GM21825 (cell line): ENCODE measurements around the gene VAV1.

Experiments
- ATAC-seq: cut with Tn5 transposase; IDR thresholded peaks from one replicate; pipeline ENCODE4 v1.9.1; 2021; ENCODE audit warnings: mild to moderate bottlenecking, moderate library complexity; ENCODE audit not compliant: unreplicated experiment

VAV1 gene, protein sequence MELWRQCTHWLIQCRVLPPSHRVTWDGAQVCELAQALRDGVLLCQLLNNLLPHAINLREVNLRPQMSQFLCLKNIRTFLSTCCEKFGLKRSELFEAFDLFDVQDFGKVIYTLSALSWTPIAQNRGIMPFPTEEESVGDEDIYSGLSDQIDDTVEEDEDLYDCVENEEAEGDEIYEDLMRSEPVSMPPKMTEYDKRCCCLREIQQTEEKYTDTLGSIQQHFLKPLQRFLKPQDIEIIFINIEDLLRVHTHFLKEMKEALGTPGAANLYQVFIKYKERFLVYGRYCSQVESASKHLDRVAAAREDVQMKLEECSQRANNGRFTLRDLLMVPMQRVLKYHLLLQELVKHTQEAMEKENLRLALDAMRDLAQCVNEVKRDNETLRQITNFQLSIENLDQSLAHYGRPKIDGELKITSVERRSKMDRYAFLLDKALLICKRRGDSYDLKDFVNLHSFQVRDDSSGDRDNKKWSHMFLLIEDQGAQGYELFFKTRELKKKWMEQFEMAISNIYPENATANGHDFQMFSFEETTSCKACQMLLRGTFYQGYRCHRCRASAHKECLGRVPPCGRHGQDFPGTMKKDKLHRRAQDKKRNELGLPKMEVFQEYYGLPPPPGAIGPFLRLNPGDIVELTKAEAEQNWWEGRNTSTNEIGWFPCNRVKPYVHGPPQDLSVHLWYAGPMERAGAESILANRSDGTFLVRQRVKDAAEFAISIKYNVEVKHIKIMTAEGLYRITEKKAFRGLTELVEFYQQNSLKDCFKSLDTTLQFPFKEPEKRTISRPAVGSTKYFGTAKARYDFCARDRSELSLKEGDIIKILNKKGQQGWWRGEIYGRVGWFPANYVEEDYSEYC

GRCh38 chr19:6772028-6772865 is at the start of gene VAV1:
VAV1 (plus strand) TSS chr19:6772708; CDS start chr19:6772808, 100 bp downstream.
- ATAC-seq, result no peak

DNA sequence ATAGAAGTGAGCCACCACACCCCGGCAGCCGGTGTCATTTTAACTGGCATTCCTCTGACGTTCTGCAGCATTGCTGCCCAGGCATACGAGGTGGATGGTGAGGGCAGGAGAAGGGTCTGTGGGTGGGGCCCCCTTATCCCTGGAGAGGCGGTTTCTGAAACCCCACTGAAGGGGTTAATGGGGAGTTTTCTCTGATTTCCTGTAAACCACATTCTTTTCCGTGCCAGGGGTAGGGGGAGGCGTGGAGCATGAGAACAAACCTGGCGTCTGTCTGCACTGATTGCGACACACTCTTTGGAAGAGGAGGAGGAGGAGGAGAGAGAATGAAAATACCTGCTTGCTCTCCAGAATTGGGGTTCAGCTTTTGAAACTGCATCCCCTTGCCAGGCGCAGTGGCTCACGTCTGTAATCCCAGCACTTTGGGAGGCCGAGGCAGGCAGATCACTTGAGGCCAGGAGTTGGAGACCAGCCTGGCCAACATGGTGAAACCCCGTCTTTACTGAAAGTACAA is 49.3 kb upstream of the VAV1 start:
- ATAC-seq, result no peak

DNA sequence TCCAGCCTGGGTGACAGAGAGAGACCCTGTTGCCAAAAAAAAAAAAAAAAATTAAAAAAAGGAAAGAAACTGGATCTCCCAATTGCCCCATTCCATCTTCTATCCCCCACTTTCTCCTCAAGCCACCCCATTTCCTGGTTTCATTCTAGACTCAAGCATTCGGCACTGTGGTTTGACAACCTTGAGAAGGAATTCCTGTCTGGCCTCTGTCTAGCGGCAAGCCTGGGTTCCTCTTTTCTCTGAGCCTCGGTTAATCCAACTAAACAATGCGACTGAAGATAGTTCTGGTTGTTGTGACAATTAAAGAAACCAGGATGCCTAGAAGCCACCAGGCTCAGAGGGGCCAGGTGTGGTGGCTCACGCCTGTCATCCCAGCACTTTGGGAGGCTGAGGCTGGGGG is 48.8 kb upstream of the VAV1 start:
- ATAC-seq, result no peak

DNA sequence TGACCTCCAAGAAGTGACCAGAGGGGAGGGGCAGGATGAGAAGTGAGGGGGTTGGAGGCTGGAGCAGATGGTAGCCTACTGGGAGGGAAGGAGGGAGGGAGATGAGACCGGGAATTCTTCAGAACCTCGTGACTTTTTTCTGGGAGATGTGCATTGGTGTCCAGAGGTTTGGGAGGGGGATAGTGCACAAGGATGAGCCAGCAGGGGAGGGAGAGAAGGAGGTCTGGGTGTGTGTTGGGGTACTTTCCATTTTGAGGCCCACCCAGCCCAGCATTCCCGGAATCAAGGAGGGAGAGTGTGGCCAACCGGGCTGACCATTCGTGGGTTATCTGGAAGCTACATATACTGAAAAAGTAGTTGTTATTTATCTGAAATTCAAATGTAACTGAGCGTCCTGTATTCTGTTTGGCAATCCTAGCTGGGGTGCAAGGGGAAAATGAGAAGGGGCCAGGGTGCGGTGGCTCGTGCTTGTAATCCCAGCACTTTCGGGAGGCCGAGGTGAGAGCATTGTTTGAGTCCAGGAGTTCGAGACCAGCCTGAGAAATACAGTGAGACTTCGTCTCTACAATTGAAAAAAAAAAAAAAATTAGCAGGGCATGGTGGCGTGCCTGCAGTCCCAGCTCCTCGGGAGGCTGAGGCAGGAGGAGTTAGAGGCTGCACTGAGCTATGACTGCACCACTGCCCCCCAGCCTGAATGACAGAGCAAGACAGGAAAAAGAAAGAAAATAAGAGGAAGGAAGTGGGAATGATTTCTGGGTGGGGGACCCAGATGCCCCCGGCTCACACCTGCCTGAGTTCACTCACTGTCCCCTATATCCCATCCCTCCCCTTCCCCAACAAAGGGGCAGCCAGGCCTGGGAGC is 47.6 kb upstream of the VAV1 start:
- no peak for ATAC-seq

DNA sequence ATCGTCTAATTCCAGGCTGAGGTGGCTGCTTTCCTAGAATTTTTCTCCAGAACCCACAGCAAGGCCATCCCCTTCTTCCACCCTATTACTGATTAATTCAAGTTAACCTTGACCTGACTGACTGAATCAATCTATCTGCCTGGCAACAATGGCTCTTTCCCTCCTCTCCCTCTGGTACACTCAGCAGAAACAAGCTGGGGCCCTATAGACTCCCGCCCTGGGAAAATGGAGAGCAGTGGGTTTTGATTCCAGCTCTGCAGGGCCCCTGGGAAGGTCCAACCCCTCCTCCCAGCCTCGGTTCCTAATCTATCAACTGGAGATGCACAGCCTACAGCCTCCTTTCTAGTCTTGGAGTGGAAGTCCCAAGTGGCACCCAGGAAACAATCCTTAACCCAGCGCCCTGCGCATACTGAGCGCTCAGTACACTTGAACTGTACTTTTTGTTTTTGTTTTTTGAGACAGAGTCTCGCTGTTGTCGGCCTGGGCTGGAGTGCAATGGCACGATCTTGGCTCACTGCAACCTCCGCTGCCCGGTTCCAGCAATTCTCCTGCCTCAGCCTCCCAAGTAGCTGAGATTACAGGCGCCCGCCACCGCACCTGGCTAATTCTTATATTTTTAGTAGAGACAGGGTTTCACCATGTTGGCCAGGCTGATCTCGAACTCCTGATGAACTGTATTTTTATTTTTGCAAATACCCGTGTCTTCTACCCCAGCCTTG is 46.8 kb upstream of the VAV1 start:
- ATAC-seq, result no peak

DNA sequence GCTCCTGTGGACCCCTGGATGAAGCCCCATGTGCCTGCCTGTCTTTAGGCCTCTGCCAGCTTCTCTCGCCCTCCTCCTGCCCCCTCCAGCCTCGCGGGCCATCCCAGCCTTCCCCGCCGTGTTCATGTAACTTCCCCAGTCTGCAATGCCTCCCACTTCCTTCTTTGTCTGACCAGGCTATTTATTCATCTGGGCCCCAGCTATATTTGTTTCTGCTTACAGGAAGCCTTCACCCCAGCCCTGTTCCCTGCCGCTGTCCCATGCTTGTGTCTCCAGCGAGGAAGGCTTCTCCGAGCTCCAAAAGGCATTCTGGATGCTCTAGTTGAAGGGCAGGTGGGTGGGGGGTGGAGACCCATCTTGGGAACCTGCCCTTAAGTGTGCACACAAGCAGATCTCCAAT is 44.2 kb upstream of the VAV1 start:
- ATAC-seq, result no peak

DNA sequence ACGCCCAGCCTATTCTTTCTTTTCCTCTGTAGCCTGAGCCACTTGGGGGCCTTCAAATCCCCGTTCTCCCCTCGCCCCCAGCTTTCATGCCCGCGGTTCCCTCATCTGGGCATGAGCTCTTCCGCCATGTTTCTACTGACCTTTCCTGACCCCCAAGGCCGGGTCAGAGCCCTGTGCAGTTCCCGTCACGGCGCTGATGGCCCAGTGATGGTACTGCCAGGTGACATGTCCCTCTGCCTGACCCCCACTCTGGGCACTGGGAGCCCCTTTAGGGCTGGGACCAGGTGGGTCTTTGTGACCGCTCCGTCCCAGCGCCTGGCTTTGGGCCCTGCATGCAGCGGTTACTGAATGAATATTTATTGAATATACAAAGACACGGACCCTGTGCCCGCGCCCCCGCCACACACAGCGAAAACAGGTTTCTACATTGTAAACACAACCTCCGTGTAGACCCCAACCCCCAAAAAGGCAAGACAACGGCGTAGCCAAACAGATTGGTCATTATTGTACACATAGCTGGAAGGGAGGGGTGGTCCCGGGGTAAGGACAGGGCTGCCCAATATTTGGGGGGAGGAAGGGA is 42.8 kb upstream of the VAV1 start:
- no peak for ATAC-seq

DNA sequence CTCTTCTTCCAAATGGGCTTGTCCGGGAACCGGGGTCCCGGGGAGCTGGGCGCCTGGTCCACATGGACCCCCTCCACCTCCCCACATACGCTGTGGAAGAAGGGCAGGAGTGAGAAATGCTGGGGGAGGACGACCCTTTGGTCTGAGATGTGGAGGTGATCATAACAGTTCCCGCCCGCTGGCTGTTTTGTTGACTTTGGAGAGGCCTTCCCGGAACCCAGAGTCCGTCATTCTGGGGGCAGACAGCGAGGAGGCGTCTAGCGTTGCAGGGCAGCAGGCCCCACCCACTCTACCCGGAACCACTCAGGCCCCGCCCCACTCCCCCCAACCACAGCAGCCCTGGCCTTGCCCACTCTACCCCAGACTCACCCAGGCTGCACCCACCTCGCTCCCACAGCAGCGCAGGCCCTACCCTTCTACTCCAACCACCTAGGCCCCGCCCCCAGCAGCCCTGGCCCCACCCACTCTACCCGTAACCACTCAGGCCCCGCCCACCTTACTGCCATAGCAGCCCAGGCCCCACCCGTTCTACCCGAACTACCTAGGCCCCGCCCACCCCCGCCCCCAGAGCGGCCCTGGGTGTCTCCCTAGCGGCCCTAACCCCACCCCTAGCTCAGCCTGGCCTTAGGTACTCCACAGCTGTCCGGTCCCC is 42.2 kb upstream of the VAV1 start:
- no peak for ATAC-seq

DNA sequence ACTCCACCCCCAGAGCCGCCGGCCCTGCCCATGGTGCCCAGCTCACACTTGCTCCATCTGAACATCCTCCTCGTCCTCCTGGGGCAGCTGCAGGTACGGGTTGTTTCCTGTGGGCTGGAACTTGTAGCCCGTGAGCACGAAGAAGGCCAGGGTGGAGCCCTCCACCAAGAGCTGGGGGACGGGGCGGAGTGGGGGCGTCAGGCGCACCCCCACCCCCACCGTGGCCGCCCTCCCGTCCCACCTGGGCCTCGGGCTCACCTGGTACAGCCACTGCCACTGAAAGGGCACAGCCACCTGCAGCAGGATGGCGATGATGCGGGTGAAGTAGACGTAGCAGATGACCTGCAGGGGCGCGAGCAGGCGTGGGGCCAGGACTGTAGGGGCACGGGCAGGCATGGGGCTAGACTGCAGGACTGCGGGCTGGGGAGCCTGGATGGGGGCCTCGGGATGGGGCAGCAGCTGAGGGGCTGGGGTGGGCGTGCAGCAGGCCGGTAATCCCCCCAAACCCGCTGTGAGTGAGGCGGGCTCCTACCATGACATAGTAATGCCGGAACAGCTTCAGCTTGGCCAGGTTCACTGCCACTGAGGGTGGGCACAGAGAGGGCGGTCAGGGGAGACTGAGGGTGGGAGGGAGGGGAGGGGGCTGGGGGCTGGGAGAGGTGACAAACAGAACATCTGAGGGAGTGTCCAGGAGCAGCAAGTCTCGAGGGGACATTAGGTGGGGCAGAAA is 41.4 kb upstream of the VAV1 start:
- ATAC-seq, result no peak

- ATAC-seq, result no peak
Measured at GRCh38 chr19:6731822-6732221, 40.7 kb upstream of the VAV1 start.

GRCh38 chr19:6732803-6733337 is 39.6 kb upstream of the VAV1 start:
- ATAC-seq, result no peak

DNA sequence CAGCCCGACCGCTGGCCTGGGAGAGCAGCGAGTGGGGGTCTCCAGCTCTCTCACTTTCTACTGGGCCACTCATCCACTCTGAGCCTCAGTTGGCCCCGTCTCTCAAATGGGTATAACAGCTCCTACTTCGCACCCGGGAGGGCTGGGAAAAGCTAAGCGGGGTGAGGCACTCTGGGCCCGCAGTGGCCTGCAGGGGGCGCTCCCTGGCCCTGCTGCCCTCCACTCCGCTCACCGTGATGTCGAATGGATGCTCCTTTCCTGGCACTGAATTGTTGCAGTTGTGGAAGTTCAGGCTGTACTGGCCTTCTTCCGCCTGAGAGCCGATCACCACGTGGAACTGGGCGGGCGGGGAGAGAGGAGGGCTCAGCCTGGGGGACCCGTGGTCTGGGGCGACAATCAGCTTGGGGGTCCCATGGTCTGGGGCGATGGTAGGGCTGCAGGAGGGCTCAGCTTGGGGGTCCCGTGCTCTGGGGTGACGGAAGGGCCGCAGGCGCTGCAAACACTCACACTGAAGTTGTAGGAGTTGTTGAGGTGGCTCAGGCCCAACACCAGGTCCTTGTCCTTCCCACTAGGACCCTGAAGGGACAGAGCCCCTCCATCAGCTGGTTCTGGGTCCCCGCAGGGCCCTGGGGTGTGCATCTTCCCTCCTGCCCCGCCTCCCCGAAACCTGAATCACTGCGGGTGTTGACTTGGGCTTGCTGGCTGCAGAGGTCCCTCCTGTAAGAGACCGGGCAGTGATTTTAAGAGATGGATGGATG is 39.0 kb upstream of the VAV1 start:
- no peak for ATAC-seq

GRCh38 chr19:6734096-6734696 is 38.3 kb upstream of the VAV1 start:
- no peak for ATAC-seq

DNA sequence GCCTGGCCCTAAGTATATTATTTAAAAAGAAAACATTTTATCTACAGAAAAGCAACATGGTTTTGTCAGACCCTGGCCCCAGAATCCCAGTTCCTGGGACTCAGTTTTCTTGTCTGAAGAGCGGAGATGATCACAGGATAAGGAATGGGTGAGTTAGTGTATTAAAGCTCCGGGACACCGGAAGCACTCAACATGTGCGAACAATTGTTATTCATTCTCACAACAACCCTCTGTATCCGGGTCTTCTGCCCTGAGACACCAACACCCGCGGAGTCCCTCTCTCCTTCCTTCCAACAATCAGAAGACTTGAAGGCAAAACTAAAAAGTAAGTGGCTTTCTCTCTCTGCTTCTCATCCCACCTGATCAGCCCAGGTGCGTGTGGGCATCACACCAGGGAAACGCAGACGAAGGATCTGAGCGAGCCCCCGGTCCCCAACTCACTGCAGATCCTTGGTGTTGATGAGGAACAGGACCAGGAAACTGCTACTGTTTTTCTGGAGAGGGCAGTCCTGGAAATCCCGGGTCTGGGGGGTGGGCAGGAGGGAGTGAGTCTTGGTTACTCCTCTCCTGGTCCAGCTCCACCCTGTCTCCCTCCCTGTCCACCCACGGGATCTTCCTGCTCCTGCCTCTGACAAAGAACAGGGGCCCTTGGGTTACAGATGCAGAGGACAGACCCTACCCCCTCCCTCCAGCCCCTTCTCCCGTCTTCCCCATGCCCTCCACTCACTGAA is 37.2 kb upstream of the VAV1 start:
- no peak for ATAC-seq

DNA sequence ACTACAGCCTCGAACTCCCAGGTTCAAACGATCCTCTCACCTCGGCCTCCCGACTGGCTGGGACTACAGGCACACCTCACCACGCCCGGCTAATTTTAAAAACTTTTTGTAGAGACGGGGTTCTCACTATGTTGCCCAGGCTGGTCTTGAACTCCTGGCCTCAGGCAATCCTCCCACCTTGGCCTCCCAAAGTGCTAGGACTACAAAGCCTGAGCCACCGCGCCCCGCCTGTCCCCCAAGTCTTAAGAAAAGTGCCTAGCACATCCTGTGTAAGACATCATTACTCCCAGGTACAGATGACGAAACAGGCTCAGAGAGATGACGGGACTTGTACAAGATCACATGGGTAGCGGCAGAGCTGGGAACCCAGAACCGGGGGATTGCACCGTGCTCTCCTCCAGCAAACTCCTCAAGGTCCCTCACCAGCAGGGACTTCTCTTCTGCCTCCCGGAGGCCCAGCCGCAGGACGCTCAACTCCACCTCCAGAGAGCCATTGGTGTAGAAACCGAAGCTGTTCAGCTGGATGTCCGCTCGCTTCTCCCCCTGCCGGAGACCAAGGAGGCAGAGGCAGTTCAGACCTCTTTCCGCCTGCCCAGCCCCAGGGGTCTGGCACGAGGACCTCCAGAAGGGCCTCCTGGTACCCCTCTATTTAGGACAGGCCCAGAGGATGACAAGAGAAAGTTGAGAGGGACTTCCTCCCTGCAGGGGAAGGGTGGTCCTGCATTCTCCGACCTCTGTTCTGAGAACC is 36.2 kb upstream of the VAV1 start:
- ATAC-seq, result no peak
